SK-N-SH (cell line): ENCODE data around the gene PHF23. TPM values are rescaled to one million over a fixed set of nuclear protein-coding genes. Genes with fewer than 3 reads are reported as not detected.

Source experiments
- CTCF ChIA-PET: fragments of 300-600, 350-600 bp; formaldehyde crosslinking; extraction: SDS; loops from one replicate; lab custom pipeline; 2021; lab: Yijun Ruan, JAX
- POLR2A ChIA-PET: fragments of 350-600 bp; sonication (Branson Sonifier 250); formaldehyde crosslinking; extraction: SDS; loops from one replicate; lab custom pipeline; 2020; ENCODE audit warnings: antibody characterized with exemption, inconsistent platforms; lab: Yijun Ruan, JAX
- DNase-seq: peaks from one replicate; pipeline ENCODE4 v3.0.0; 2012
- H2AFZ ChIP-seq: fragments of 200-600 bp; sonication (generic); 2 replicates; pipeline ENCODE4 v1.8.1; 2016; ENCODE audit warnings: antibody characterized with exemption, mild to moderate bottlenecking, low read depth
- H3F3A ChIP-seq: fragments of 200-600 bp; sonication (generic); replicated peaks from 2 replicates; pipeline ENCODE3; 2016; ENCODE audit warnings: antibody characterized with exemption, mild to moderate bottlenecking; ENCODE audit not compliant: insufficient read depth
- H3K27ac ChIP-seq, 2 experiments: fragments of 200-500 bp in 1 of 2; fragments of 200-600 bp in 1 of 2; sonication (Bioruptor generic) in 1 of 2; sonication (generic), shearing (Covaris generic) in 1 of 2; 2 replicates each; pipeline versions ENCODE4 v1.5.1 to v1.6.1; 2014 to 2016; ENCODE audit warnings: low read depth in 2 of 2, inconsistent platforms in 1 of 2, low read length in 1 of 2, mild to moderate bottlenecking in 1 of 2, mixed read lengths in 1 of 2
- H3K27me3 ChIP-seq: fragments of 200-600 bp; sonication (generic), shearing (Covaris generic); 2 replicates; pipeline ENCODE4 v1.6.1; 2016; ENCODE audit warnings: mixed run types; ENCODE audit not compliant: insufficient read depth
- H3K36me3 ChIP-seq, 2 experiments: fragments of 200-500 bp in 1 of 2; fragments of 200-600 bp in 1 of 2; sonication (Bioruptor generic) in 1 of 2; sonication (generic) in 1 of 2; replicated peaks in 1 of 2; 2 replicates each; pipeline versions ENCODE3 to v1.5.1; 2014 to 2016; ENCODE audit warnings: low read length in 1 of 2, mild to moderate bottlenecking in 1 of 2; ENCODE audit not compliant: insufficient read depth in 2 of 2, control insufficient read depth in 1 of 2
- H3K4me1 ChIP-seq, 2 experiments: fragments of 200-500 bp in 1 of 2; fragments of 200-600 bp in 1 of 2; sonication (Bioruptor generic) in 1 of 2; sonication (generic), shearing (Covaris generic) in 1 of 2; 2 replicates each; pipeline versions ENCODE4 v1.5.1 to v1.6.1; 2014 to 2016; ENCODE audit warnings: low read depth in 1 of 2, low read length in 1 of 2, mixed run types in 1 of 2; ENCODE audit not compliant: insufficient read depth in 2 of 2, control insufficient read depth in 1 of 2
- H3K4me2 ChIP-seq: fragments of 200-600 bp; sonication (generic), shearing (Covaris generic); 2 replicates; pipeline ENCODE4 v1.6.1; 2017; ENCODE audit warnings: mixed run types
- H3K4me3 ChIP-seq, 2 experiments: fragments of 200-500 bp in 1 of 2; fragments of 200-600 bp in 1 of 2; sonication (Bioruptor generic) in 1 of 2; sonication (generic), shearing (Covaris generic) in 1 of 2; 2 replicates each; pipeline versions ENCODE4 v1.5.1 to v1.8.1; 2014 to 2016; ENCODE audit warnings: low read depth in 2 of 2, inconsistent platforms in 1 of 2, low read length in 1 of 2, mild to moderate bottlenecking in 1 of 2, mixed read lengths in 1 of 2, moderate library complexity in 1 of 2
- H3K79me2 ChIP-seq: fragments of 200-600 bp; sonication (generic); 2 replicates; pipeline ENCODE4 v1.8.1; 2017; ENCODE audit warnings: mild to moderate bottlenecking; ENCODE audit not compliant: insufficient read depth
- H3K9ac ChIP-seq: fragments of 200-600 bp; sonication (generic); 2 replicates; pipeline ENCODE4 v1.6.1; 2017; ENCODE audit warnings: mixed run types
- H3K9me2 ChIP-seq: fragments of 200-600 bp; sonication (generic); 2 replicates; pipeline ENCODE4 v1.6.1; 2017; ENCODE audit warnings: mixed run types
- H3K9me3 ChIP-seq: fragments of 200-600 bp; sonication (generic); 2 replicates; pipeline ENCODE4 v1.6.1; 2017; ENCODE audit warnings: mixed run types, mild to moderate bottlenecking, moderate library complexity
- H4K20me1 ChIP-seq: fragments of 200-600 bp; sonication (generic); 2 replicates; pipeline ENCODE4 v1.6.1; 2017; ENCODE audit warnings: mild to moderate bottlenecking, mixed run types; ENCODE audit not compliant: insufficient read depth
- JUND ChIP-seq: IDR thresholded peaks from 2 replicates; pipeline ENCODE4 v1.4.0; 2012
- MXI1 ChIP-seq: IDR thresholded peaks from 2 replicates; pipeline ENCODE4 v1.6.1; 2012; ENCODE audit warnings: mild to moderate bottlenecking, low read depth, low read length, improper control_type of control experiment
- NFIC ChIP-seq: IDR thresholded peaks from 2 replicates; pipeline ENCODE4 v1.4.0; 2012; ENCODE audit warnings: borderline replicate concordance
- NRF1 ChIP-seq: IDR thresholded peaks from 2 replicates; pipeline ENCODE4 v1.6.1; 2012; ENCODE audit warnings: low read depth, mild to moderate bottlenecking, low read length
- PBX3 ChIP-seq: IDR thresholded peaks from 2 replicates; pipeline ENCODE4; 2012
- POLR2AphosphoS5 ChIP-seq: IDR thresholded peaks from 2 replicates; pipeline ENCODE4 v1.6.1; 2012; ENCODE audit warnings: low read depth, low read length
- RCOR1 ChIP-seq: fragments of 150-350 bp; IDR thresholded peaks from 2 replicates; pipeline ENCODE4 v1.6.1; 2017; ENCODE audit warnings: antibody characterized with exemption, low read length
- TCF12 ChIP-seq: IDR thresholded peaks from 2 replicates; pipeline ENCODE4 v1.4.0; 2012
- YY1 ChIP-seq: IDR thresholded peaks from 2 replicates; pipeline ENCODE4 v1.4.0; 2012; ENCODE audit warnings: low read depth, mild to moderate bottlenecking
- WGBS: methylation state at CpG from one replicate; pipeline ENCODE4 v1.1.6; 2017; ENCODE audit warnings: low lambda C conversion rate; 5-methylcytosine and 5-hydroxymethylcytosine counted together
- polyA plus RNA-seq, 3 experiments: library from polyadenylated mRNA; depleted of rRNA; stranded (reverse); fragments of >200 nt; gene quantifications; 2 replicates each; pipeline ENCODE4 v1.2.3, GENCODE V29; 2012
- TF ChIP-seq, protein P1 (sequence below): IDR thresholded peaks from 2 replicates; pipeline ENCODE4 v1.6.1; 2012; ENCODE audit warnings: mild to moderate bottlenecking, low read depth, low read length, moderate library complexity
- TF ChIP-seq, protein P2 (sequence below): fragments of 150-350 bp; IDR thresholded peaks from 2 replicates; pipeline ENCODE4 v1.6.1; 2016; ENCODE audit warnings: mild to moderate bottlenecking, low read depth, low read length

The PHF23 gene
- polyA plus RNA-seq, 1 of the 3 experiments (the other 2 are of a cell fraction): 53.3 TPM

- no peak overlapping the region for H3K9ac ChIP-seq
- WGBS: 95% methylated on average over 8 of the region's 8 CpGs
- no peak overlapping the region for H3K4me3 ChIP-seq
- no peaks in the 10 kb centered on the region for H3K9me3 ChIP-seq
- DNase-seq: no peak
- ChIA-PET POLR2A (no interaction called here), CTCF (interaction anchor here (1.1 to 2.7 kb wide), 3 partner anchors 23 to 40 kb away, joined by 3 to 14 read pairs (median 5); partner anchors contain the start of genes ACADVL and DLG4)
- peaks cover 29% of the 10 kb centered on the region for H3F3A ChIP-seq
- no peaks in the 10 kb centered on the region for H3K9me2 ChIP-seq
- H2AFZ ChIP-seq: no peak overlapping the region
- H3K4me2 ChIP-seq: no peak overlapping the region
- no peak overlapping the region for H3K27ac ChIP-seq
- H3K27me3 ChIP-seq: no peaks in the 10 kb centered on the region
- peaks cover 17% of the 10 kb centered on the region for H3K79me2 ChIP-seq
- TF ChIP-seq NRF1 (no peak), TCF12 (no peak), RCOR1 (no peak), MXI1 (no peak), POLR2AphosphoS5 (no peak), YY1 (no peak), PBX3 (no peak), NFIC (no peak), JUND (no peak)
- TF ChIP-seq, protein P1, sequence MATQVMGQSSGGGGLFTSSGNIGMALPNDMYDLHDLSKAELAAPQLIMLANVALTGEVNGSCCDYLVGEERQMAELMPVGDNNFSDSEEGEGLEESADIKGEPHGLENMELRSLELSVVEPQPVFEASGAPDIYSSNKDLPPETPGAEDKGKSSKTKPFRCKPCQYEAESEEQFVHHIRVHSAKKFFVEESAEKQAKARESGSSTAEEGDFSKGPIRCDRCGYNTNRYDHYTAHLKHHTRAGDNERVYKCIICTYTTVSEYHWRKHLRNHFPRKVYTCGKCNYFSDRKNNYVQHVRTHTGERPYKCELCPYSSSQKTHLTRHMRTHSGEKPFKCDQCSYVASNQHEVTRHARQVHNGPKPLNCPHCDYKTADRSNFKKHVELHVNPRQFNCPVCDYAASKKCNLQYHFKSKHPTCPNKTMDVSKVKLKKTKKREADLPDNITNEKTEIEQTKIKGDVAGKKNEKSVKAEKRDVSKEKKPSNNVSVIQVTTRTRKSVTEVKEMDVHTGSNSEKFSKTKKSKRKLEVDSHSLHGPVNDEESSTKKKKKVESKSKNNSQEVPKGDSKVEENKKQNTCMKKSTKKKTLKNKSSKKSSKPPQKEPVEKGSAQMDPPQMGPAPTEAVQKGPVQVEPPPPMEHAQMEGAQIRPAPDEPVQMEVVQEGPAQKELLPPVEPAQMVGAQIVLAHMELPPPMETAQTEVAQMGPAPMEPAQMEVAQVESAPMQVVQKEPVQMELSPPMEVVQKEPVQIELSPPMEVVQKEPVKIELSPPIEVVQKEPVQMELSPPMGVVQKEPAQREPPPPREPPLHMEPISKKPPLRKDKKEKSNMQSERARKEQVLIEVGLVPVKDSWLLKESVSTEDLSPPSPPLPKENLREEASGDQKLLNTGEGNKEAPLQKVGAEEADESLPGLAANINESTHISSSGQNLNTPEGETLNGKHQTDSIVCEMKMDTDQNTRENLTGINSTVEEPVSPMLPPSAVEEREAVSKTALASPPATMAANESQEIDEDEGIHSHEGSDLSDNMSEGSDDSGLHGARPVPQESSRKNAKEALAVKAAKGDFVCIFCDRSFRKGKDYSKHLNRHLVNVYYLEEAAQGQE: no peak
- TF ChIP-seq, protein P2, sequence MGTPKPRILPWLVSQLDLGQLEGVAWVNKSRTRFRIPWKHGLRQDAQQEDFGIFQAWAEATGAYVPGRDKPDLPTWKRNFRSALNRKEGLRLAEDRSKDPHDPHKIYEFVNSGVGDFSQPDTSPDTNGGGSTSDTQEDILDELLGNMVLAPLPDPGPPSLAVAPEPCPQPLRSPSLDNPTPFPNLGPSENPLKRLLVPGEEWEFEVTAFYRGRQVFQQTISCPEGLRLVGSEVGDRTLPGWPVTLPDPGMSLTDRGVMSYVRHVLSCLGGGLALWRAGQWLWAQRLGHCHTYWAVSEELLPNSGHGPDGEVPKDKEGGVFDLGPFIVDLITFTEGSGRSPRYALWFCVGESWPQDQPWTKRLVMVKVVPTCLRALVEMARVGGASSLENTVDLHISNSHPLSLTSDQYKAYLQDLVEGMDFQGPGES: no peak
- no peaks in the 10 kb centered on the region for H4K20me1 ChIP-seq
- H3K36me3 ChIP-seq: peaks cover 13 to 33% of the 10 kb centered on the region in 2 experiments
- H3K4me1 ChIP-seq: peaks cover 3 to 4% of the 10 kb centered on the region in 2 experiments; a peak in 3 of 4 replicates
These were observed 17.7 kb upstream of the PHF23 start for GRCh38 chr17:7256766-7257456.

DNA sequence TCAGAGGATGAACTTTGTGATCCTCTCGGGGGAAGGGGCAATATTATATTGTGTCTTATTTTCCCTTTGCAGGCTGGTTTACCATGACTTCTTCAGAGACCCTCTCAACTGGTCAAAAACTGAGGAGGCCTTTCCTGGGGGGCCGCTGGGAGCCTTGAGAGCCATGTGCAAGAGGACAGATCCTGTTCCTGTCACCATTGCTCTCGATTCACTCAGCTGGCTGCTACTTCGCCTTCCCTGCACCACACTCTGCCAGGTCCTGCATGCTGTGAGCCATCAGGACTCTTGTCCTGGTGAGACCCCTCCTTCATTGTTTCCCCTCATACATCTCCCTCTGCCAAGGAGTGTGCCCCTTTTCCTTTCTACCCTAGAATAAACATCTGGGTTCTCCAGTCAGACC lies 15.3 kb upstream of the PHF23 start:
- peaks cover 13 to 29% of the 10 kb centered on the region in 2 experiments for H3K36me3 ChIP-seq
- ChIA-PET CTCF (interaction anchor here (0.9 kb wide), 1 partner anchor 42 kb away, joined by 3 read pairs; no protein-coding TSS in a partner anchor), POLR2A (interaction anchor here (1.2 kb wide), 1 partner anchor 10 kb away, joined by 4 read pairs; no protein-coding TSS in a partner anchor)
- peaks cover 24% of the 10 kb centered on the region for H3F3A ChIP-seq
- H3K27me3 ChIP-seq: no peaks in the 10 kb centered on the region
- H3K27ac ChIP-seq: no peak overlapping the region
- no peak for DNase-seq
- H3K9ac ChIP-seq: no peak overlapping the region
- no peaks in the 10 kb centered on the region for H3K9me2 ChIP-seq
- no peaks in the 10 kb centered on the region for H3K9me3 ChIP-seq
- peaks cover 35% of the 10 kb centered on the region for H3K79me2 ChIP-seq
- no peak for TF ChIP-seq NFIC
- TF ChIP-seq, protein P2: no peak
- H2AFZ ChIP-seq: no peak overlapping the region
- WGBS: 95% methylated on average over 4 of the region's 4 CpGs
- H3K4me3 ChIP-seq: no peak overlapping the region
- H3K4me1 ChIP-seq: peaks cover 9 to 16% of the 10 kb centered on the region in 2 experiments; a peak in 3 of 4 replicates
- no peaks in the 10 kb centered on the region for H4K20me1 ChIP-seq
- no peak overlapping the region for H3K4me2 ChIP-seq
